K562 (cell line): ENCODE data around the gene SLC5A12. TPM values are rescaled to one million over a fixed set of nuclear protein-coding genes. Genes with fewer than 3 reads are reported as not detected.

ENCODE experiments used
- ATAC-seq: fragments of 200-7000 bp; cut with Tn5 transposase; 3 replicates; pipeline ENCODE4 v1.9.1; 2020; ENCODE audit warnings: moderate library complexity
- BruUV-seq: library from RNA; stranded (reverse); fragments of 400-500 nt; replicated peaks from 2 replicates; lab custom pipeline; 2021; lab: Mats Ljungman, UMichigan
- CTCF ChIA-PET: fragments of 300-600 bp; formaldehyde crosslinking; extraction: SDS; loops from one replicate; lab custom pipeline; 2021; ENCODE audit warnings: low intra/inter-chr PET ratio; lab: Yijun Ruan, JAX
- POLR2A ChIA-PET: fragments of 300-600, 350-650 bp; sonication (Branson Sonifier 250); formaldehyde crosslinking; extraction: SDS; loops from one replicate; lab custom pipeline; 2021; ENCODE audit warnings: antibody characterized with exemption, inconsistent platforms; lab: Yijun Ruan, JAX
- DNase-seq, 4 experiments: peaks; one replicate each; pipeline versions ENCODE4 v3.0.0 to v3.0.0-alpha.2; 2011 to 2018; ENCODE audit warnings: low spot score in 3 of 4, mixed read lengths in 3 of 4; ENCODE audit errors: extremely low read depth in 1 of 4
- FAIRE-seq: peaks from 2 replicates; lab custom pipeline; 2011; peaks lifted over from hg19 to GRCh38; lab: Jason Lieb, UNC
- H2AFZ ChIP-seq: 2 replicates; pipeline ENCODE4 v1.6.0; 2011; ENCODE audit warnings: low read depth, low read length, control low read depth, inconsistent platforms
- H3K27ac ChIP-seq: fragments of 200-600 bp; 3 replicates; pipeline ENCODE4 v1.8.0; 2011; ENCODE audit warnings: low read depth, mild to moderate bottlenecking, control low read depth, inconsistent platforms, low read length, moderate library complexity, mixed read lengths; ENCODE audit errors: extremely low read depth
- H3K27me3 ChIP-seq, 2 experiments: fragments of 300-600 bp in 1 of 2; 2 replicates in 1 of 2; 3 replicates in 1 of 2; pipeline versions ENCODE4 v1.6.0 to v1.8.0; 2011; ENCODE audit warnings: inconsistent platforms in 2 of 2, low read length in 2 of 2, mild to moderate bottlenecking in 1 of 2, mixed read lengths in 1 of 2, moderate library complexity in 1 of 2; ENCODE audit not compliant: control insufficient read depth in 2 of 2, insufficient read depth in 2 of 2
- H3K36me3 ChIP-seq: fragments of 300-600 bp; 3 replicates; pipeline ENCODE4 v1.8.0; 2011; ENCODE audit warnings: mild to moderate bottlenecking, low read length, inconsistent platforms; ENCODE audit not compliant: control insufficient read depth, insufficient read depth
- H3K4me1 ChIP-seq, 2 experiments: fragments of 200-600 bp in 1 of 2; replicated peaks in 1 of 2; 2 replicates in 1 of 2; 3 replicates in 1 of 2; pipeline versions ENCODE4 v1.5.1 to v1.8.0; 2011; ENCODE audit warnings: inconsistent platforms in 2 of 2, low read length in 2 of 2, mild to moderate bottlenecking in 1 of 2, mixed read lengths in 1 of 2, moderate library complexity in 1 of 2; ENCODE audit not compliant: control insufficient read depth in 2 of 2, insufficient read depth in 2 of 2
- H3K4me2 ChIP-seq: 2 replicates; pipeline ENCODE4 v1.6.1; 2011; ENCODE audit warnings: low read length, control low read depth, inconsistent platforms, mixed read lengths; ENCODE audit not compliant: insufficient read depth
- H3K4me3 ChIP-seq: fragments of 200-600 bp; sonication (generic), shearing (Covaris generic); 2 replicates; pipeline ENCODE4 v1.5.1; 2016; ENCODE audit warnings: control low read depth, inconsistent platforms
- H3K79me2 ChIP-seq: fragments of 200-600 bp; 3 replicates; pipeline ENCODE4 v1.8.0; 2011; ENCODE audit warnings: low read length, inconsistent platforms; ENCODE audit not compliant: control insufficient read depth, insufficient read depth
- H3K9ac ChIP-seq, 2 experiments: 2 replicates each; pipeline versions ENCODE4 v1.6.0 to v1.6.1; 2011; ENCODE audit warnings: low read depth in 2 of 2, low read length in 2 of 2, control low read depth in 1 of 2, inconsistent platforms in 1 of 2, mild to moderate bottlenecking in 1 of 2, mixed read lengths in 1 of 2; ENCODE audit not compliant: insufficient read depth in 1 of 2
- H3K9me1 ChIP-seq: one replicate; pipeline ENCODE4 v1.6.0; 2011; ENCODE audit warnings: inconsistent platforms, mild to moderate bottlenecking, low read length, moderate library complexity; ENCODE audit not compliant: control insufficient read depth, insufficient read depth
- H3K9me3 ChIP-seq: replicated peaks from 2 replicates; pipeline ENCODE4 v1.5.1; 2011; ENCODE audit warnings: low read depth, low read length, inconsistent platforms; ENCODE audit not compliant: control insufficient read depth, insufficient read depth
- H4K20me1 ChIP-seq: replicated peaks from 2 replicates; pipeline ENCODE4 v1.6.1; 2011; ENCODE audit warnings: low read length, inconsistent platforms, mixed read lengths; ENCODE audit not compliant: control insufficient read depth, insufficient read depth
- HCFC1 ChIP-seq: IDR thresholded peaks from 2 replicates; pipeline ENCODE4 v1.6.1; 2012; ENCODE audit warnings: low read depth, low read length, improper control_type of control experiment
- HOXB6 ChIP-seq: fragments of 250-450 bp; sonication (Bioruptor Pico); IDR thresholded peaks from 2 replicates; pipeline ENCODE4 v1.5.1; 2022; ENCODE audit warnings: mild to moderate bottlenecking, borderline replicate concordance
- ID3 ChIP-seq, 2 experiments: fragments of 250-450 bp in 1 of 2; fragments of 450-650 bp in 1 of 2; sonication (Bioruptor Pico) in 1 of 2; IDR thresholded peaks; 2 replicates each; pipeline versions ENCODE4 v1.6.1 to v1.8.0; 2016 to 2021; ENCODE audit warnings: mild to moderate bottlenecking in 2 of 2, moderate library complexity in 2 of 2, missing compliant biosample characterization in 1 of 2, missing genetic modification characterization in 1 of 2
- KDM5B ChIP-seq: fragments of 200-600 bp; sonication (generic); IDR thresholded peaks from 2 replicates; pipeline ENCODE4 v1.6.1; 2012; ENCODE audit warnings: low read depth, mild to moderate bottlenecking, moderate library complexity, low read length, control low read depth, inconsistent platforms; ENCODE audit not compliant: insufficient replicate concordance
- KLF1 ChIP-seq: fragments of 450-650 bp; IDR thresholded peaks from 2 replicates; pipeline ENCODE4 v1.6.1; 2016; ENCODE audit warnings: missing genetic modification characterization, missing compliant biosample characterization
- MIER1 ChIP-seq: fragments of 450-650 bp; IDR thresholded peaks from 2 replicates; pipeline ENCODE4 v1.6.1; 2016; ENCODE audit warnings: antibody characterized with exemption, mild to moderate bottlenecking, low read depth
- PML ChIP-seq: IDR thresholded peaks from 2 replicates; pipeline ENCODE4 v1.6.1; 2012; ENCODE audit warnings: low read length, inconsistent platforms
- RBM17 ChIP-seq: fragments of 200-400 bp; formaldehyde crosslinking; IDR thresholded peaks from 2 replicates; pipeline ENCODE4 v1.6.1; 2017; ENCODE audit warnings: low read depth, mild to moderate bottlenecking, low read length, borderline replicate concordance
- SP2 ChIP-seq: IDR thresholded peaks from 2 replicates; pipeline ENCODE4 v1.6.1; 2011; ENCODE audit warnings: mild to moderate bottlenecking, low read depth, low read length, moderate library complexity; ENCODE audit not compliant: poor library complexity, severe bottlenecking; ENCODE audit errors: extremely low read depth
- THRB ChIP-seq: fragments of 450-650 bp; formaldehyde crosslinking; conservative IDR thresholded peaks from 2 replicates; pipeline ENCODE4 v1.4.0; 2022; ENCODE audit warnings: mild to moderate bottlenecking, missing genetic modification characterization
- U2AF1 ChIP-seq: fragments of 200-400 bp; formaldehyde crosslinking; optimal IDR thresholded peaks from 2 replicates; pipeline ENCODE3; 2017; ENCODE audit warnings: mild to moderate bottlenecking, low read depth, low read length, moderate library complexity
- ZFP91 ChIP-seq: sonication (generic); formaldehyde crosslinking; IDR thresholded peaks from 2 replicates; pipeline ENCODE4 v1.8.0; 2022; ENCODE audit warnings: mild to moderate bottlenecking, missing genetic modification reagents
- ZNF174 ChIP-seq: fragments of 250-450 bp; sonication (Bioruptor Pico); IDR thresholded peaks from 2 replicates; pipeline ENCODE4 v1.4.0; 2020; ENCODE audit warnings: mild to moderate bottlenecking
- ZNF212 ChIP-seq: fragments of 450-650 bp; formaldehyde crosslinking; IDR thresholded peaks from 2 replicates; pipeline ENCODE4 v1.4.0; 2020; ENCODE audit warnings: mild to moderate bottlenecking
- ZNF551 ChIP-seq: fragments of 250-450 bp; sonication (Bioruptor Pico); IDR thresholded peaks from 2 replicates; pipeline ENCODE4 v1.5.0; 2021; ENCODE audit warnings: mild to moderate bottlenecking, moderate library complexity
- ZNF655 ChIP-seq: fragments of 250-450 bp; sonication (Bioruptor Pico); IDR thresholded peaks from 2 replicates; pipeline ENCODE4 v1.5.0; 2021
- ZNF766 ChIP-seq: fragments of 200-800 bp; sonication (Bioruptor generic); conservative IDR thresholded peaks from 2 replicates; pipeline ENCODE4 v1.6.1; 2016; ENCODE audit warnings: missing genetic modification characterization, missing compliant biosample characterization
- WGBS: fragments of 100-300 bp; shearing (Covaris generic); methylation state at CpG from one replicate; pipeline ENCODE4 v1.1.6; 2016; ENCODE audit warnings: low coverage, mixed read lengths; ENCODE audit not compliant: insufficient coverage; ENCODE audit errors: missing lambda C conversion rate; 5-methylcytosine and 5-hydroxymethylcytosine counted together
- in situ Hi-C: fragments of 300-500 bp; cut with MboI; formaldehyde crosslinking; loops from 4 replicates; pipeline ENCODE4 v1.15.0; 2018; ENCODE audit warnings: inconsistent platforms, mixed read lengths
- intact Hi-C: fragments of 100-400 bp; cut with micrococcal nuclease; formaldehyde crosslinking; loops from 2 replicates; pipeline ENCODE4 v1.14.2; 2022
- polyA plus RNA-seq, 8 experiments: library from polyadenylated mRNA; depleted of rRNA in 4 of 8; stranded (reverse) in 5 of 8; unstranded in 3 of 8; fragments of >200 nt; fragmentation: Nextera tagmentation in 2 of 8; fragmentation: Illumina TruSeq in 1 of 8; extraction: Ambion mirVana in 2 of 8; extraction: Trizol in 1 of 8; gene quantifications; 2 replicates each; pipeline versions ENCODE4 v1.2.1 to v1.2.3, GENCODE V29; 2011 to 2014; ENCODE audit warnings: inconsistent platforms in 1 of 8, missing spikeins in 1 of 8
- total RNA-seq, 7 experiments: library from RNA; depleted of rRNA in 6 of 7; stranded (reverse); fragments of >200 nt in 6 of 7; fragmentation: Illumina TruSeq in 2 of 7; extraction: Trizol in 2 of 7; gene quantifications; 2 replicates each; pipeline versions ENCODE4 v1.2.1 to v1.2.3, GENCODE V29; 2011 to 2021; ENCODE audit warnings: low replicate concordance in 1 of 7

SLC5A12 gene
- total and polyA plus RNA-seq, 9 of the 15 experiments (the other 6 are each of a cell fraction or from before 2014, with no cell fraction given) = 0.03 to 0.16 (median 0.06) TPM; not detected in 5

GRCh38 chr11:26761361-26761809, 39.5 kb upstream of the SLC5A12 start:
- Histone ChIP-seq H3K79me2 (no peaks in the 10 kb centered on the region), H4K20me1 (no peaks in the 10 kb centered on the region), H3K9ac (no peak overlapping the region), H3K27ac (no peak overlapping the region), H3K4me1 (no peaks in the 10 kb centered on the region), H3K9me1 (no peaks in the 10 kb centered on the region), H3K9me3 (no peaks in the 10 kb centered on the region), H2AFZ (no peak overlapping the region), H3K4me2 (no peak overlapping the region), H3K4me3 (no peak overlapping the region), H3K36me3 (no peaks in the 10 kb centered on the region), H3K27me3 (no peaks in the 10 kb centered on the region)
- ATAC-seq (no peak), DNase-seq (no peak), FAIRE-seq (no peak)
- ChIA-PET CTCF (no interaction called here), POLR2A (no interaction called here)
- 0% methylated on average over 4 of the region's 4 CpGs for WGBS
- no TSS peak for BruUV-seq
- intact Hi-C loops (no loop called here), in situ Hi-C loops (loop anchor here (25.0 kb wide), 1 partner anchor 726 kb away; no protein-coding TSS in a partner anchor)
- TF ChIP-seq RBM17 = no peak
- TF ChIP-seq ZNF766 (CRISPR knock-in tag) = no peak
- TF ChIP-seq U2AF1 = no peak
- no peak for TF ChIP-seq PML
- no peak for TF ChIP-seq HOXB6 (CRISPR knock-in tag)
- no peak for TF ChIP-seq ZNF212 (CRISPR knock-in tag)
- no peak for TF ChIP-seq KLF1 (tag)
- no peak for TF ChIP-seq ZNF551 (CRISPR knock-in tag)
- no peak for TF ChIP-seq THRB
- TF ChIP-seq ZNF655 (CRISPR knock-in tag) = no peak
- TF ChIP-seq KDM5B = no peak
- TF ChIP-seq HCFC1 = no peak
- no peak for TF ChIP-seq ZFP91 (CRISPR knock-in tag)
- no peak for TF ChIP-seq ID3 (CRISPR knock-in tag; IDR thresholded peaks at IDR 0.05)
- no peak for TF ChIP-seq ID3 (tag; IDR thresholded peaks at IDR 0.05)
- no peak for TF ChIP-seq MIER1
- no peak for TF ChIP-seq SP2
- TF ChIP-seq ZNF174 (CRISPR knock-in tag) = no peak
